Stomach smooth muscle (tissue), 2 donors: ENCODE results near the gene CDC42EP5.

Experiments
- H3K27ac ChIP-seq: one replicate; pipeline ENCODE4 v1.7.0; 2013; ENCODE audit warnings: mild to moderate bottlenecking, low read length, inconsistent platforms
- H3K27me3 ChIP-seq, 2 donors: one replicate each; pipeline ENCODE4 v1.7.0; 2013; ENCODE audit warnings: low read length in 2 of 2; ENCODE audit not compliant: insufficient read depth in 2 of 2, control insufficient read depth in 1 of 2
- H3K36me3 ChIP-seq, 2 donors: one replicate each; pipeline ENCODE4 v1.7.0; 2013; ENCODE audit warnings: low read length in 2 of 2; ENCODE audit not compliant: control insufficient read depth in 2 of 2, insufficient read depth in 2 of 2
- H3K4me1 ChIP-seq: one replicate; pipeline ENCODE4 v1.7.0; 2013; ENCODE audit warnings: low read length; ENCODE audit not compliant: control insufficient read depth, insufficient read depth
- H3K4me3 ChIP-seq, 2 donors: one replicate each; pipeline ENCODE4 v1.7.0; 2013; ENCODE audit warnings: low read length in 2 of 2
- H3K9ac ChIP-seq, 2 donors: one replicate each; pipeline ENCODE4 v1.7.0; 2013; ENCODE audit warnings: low read length in 2 of 2, mild to moderate bottlenecking in 1 of 2
- H3K9me3 ChIP-seq, 2 donors: one replicate each; pipeline ENCODE4 v1.7.0; 2013; ENCODE audit warnings: low read length in 2 of 2; ENCODE audit not compliant: control insufficient read depth in 2 of 2
- donor health status: healthy.
- donor health status: Pancreatic carcinoma.

CDC42EP5 gene

DNA sequence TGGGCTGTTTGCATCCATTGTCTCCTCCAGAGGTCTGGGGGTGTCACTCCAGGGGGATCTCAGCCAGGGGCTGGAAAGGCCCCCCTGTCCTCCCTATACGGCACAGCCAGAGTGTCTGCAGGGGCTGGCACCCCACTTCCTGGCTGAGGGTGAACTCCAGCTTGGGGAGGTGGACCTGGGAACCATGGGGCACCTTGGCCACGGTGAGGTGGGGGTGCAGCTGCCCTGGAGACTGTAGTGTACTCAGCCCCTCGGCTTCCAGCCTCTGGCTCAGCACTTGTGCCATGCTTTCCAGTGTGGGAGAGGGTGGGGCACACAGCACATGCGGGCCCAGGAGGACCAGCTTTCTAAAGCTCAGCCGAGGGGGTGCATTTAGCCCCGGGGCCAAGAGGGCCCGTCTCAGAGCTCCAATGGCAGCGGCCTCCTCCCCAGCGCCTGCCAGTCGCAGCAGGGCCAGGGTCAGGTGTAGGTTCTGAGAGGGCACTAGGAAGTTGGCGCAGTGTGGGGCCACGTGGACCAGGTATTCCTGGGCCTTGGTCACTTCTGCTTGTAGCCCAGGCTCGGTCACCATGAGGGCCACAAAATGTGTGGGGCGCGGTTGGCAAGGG lies 10.9 kb downstream of the CDC42EP5 start:
- H3K9ac ChIP-seq: peak overlapping the region in 1 of 2 donors; percentile 76
- H3K36me3 ChIP-seq: peaks cover 23 to 35% of the 10 kb centered on the region in 2 donors
- no peaks in the 10 kb centered on the region for H3K27me3 ChIP-seq

DNA sequence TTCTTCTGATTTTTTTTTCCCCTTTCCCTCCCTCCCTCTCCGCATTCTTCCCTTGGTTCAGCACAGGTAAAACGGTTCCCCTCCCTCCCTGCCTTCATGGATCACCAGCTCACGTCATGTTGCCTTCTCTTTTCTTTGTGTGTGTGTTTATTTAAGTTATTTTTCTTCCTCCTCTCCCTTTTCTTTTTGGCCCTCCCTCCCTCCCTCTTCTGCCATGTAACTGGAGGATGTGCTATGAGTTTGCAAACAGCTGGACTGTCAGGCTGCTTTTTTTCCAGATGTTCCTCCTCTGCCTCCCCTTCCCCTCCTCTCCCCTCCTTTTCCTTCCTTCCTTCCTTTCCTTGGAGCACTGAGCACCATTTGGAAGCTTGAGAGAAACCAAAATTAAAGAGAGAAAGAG lies 11.5 kb downstream of the CDC42EP5 start:
- Histone ChIP-seq H3K4me3 (no peak overlapping the region), H3K4me1 (peaks cover 44% of the 10 kb centered on the region), H3K27ac (peak overlapping the region; percentile 78)

More for the DNA sequence above, 10.9 kb downstream of the CDC42EP5 start:
- peaks cover 44% of the 10 kb centered on the region for H3K4me1 ChIP-seq
- H3K4me3 ChIP-seq: peak overlapping the region in 1 of 2 donors; percentile 75
- H3K9me3 ChIP-seq: no peaks in the 10 kb centered on the region
- H3K27ac ChIP-seq: peak overlapping the region; percentile 78

DNA sequence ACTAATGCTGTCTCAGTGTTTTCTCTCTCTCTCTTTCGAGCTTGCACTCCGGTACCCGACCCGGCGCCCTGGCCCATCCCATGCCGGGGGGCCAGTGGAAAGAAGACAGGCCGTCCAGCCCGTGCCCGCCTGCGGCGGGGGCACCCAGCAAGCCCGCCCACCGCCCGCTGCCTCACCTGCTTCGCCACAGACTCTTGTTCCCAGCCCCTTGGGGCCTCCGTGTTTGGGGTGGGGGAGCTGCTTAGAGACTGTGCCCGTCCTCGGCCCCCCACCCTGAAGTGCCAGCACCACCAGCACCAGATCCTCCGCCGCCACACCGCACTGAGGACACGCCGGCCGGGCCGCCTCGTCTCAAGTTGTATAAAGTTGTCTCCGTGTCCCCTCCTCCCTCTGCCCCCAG lies 11.9 kb downstream of the CDC42EP5 start:
- Histone ChIP-seq H3K36me3 (peaks cover 23 to 44% of the 10 kb centered on the region in 2 donors), H3K9me3 (no peaks in the 10 kb centered on the region), H3K27ac (no peak overlapping the region), H3K4me3 (no peak overlapping the region), H3K9ac (no peak overlapping the region), H3K4me1 (peaks cover 44% of the 10 kb centered on the region), H3K27me3 (no peaks in the 10 kb centered on the region)

More for the DNA sequence above, 11.5 kb downstream of the CDC42EP5 start:
- no peaks in the 10 kb centered on the region for H3K9me3 ChIP-seq
- H3K27me3 ChIP-seq: no peaks in the 10 kb centered on the region
- no peak overlapping the region for H3K9ac ChIP-seq
- peaks cover 23 to 40% of the 10 kb centered on the region in 2 donors for H3K36me3 ChIP-seq

DNA sequence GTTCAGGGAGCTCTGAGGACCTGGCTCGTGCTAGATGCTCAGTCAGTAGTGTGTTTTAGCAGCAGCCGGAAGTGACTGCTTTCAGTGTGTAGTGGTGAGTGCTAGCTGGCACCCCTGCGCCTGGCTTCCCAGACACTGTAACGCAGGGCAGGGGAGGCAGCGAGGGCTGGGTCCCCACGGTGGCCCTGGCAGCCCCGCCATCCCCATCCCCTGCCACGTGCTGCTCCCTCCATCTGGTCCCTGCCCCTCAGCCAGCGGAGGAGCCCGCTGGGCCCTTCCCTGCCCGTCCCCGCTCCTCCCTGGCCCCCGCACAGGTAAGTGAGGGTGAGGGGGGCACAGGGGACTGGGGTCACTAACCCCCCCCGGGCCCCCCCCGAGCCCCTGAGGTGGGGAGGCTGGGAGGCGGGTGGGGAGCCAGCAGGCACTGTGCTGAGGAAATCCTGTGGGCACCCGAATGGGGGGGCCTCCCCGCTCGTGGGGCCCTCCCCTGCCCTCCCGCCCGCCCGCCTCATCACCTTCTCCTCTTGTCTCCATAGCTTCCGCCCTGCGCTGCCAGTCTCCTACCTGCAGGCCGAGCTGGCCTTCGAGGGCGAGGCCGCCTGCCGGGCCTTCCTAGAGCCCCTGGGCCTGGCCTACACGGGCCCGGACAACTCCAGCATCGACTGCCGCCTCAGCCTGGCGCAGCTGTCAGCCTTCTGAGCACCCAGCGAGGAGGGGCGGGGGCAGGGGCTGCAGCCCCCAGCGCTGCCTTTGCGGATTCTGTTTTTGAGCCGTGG lies 12.7 kb downstream of the CDC42EP5 start:
- H3K27ac ChIP-seq: no peak overlapping the region
- no peaks in the 10 kb centered on the region for H3K9me3 ChIP-seq
- H3K9ac ChIP-seq: no peak overlapping the region
- H3K36me3 ChIP-seq: peaks cover 26 to 48% of the 10 kb centered on the region in 2 donors
- peaks cover 44% of the 10 kb centered on the region for H3K4me1 ChIP-seq
- H3K27me3 ChIP-seq: no peaks in the 10 kb centered on the region
- no peak overlapping the region for H3K4me3 ChIP-seq

DNA sequence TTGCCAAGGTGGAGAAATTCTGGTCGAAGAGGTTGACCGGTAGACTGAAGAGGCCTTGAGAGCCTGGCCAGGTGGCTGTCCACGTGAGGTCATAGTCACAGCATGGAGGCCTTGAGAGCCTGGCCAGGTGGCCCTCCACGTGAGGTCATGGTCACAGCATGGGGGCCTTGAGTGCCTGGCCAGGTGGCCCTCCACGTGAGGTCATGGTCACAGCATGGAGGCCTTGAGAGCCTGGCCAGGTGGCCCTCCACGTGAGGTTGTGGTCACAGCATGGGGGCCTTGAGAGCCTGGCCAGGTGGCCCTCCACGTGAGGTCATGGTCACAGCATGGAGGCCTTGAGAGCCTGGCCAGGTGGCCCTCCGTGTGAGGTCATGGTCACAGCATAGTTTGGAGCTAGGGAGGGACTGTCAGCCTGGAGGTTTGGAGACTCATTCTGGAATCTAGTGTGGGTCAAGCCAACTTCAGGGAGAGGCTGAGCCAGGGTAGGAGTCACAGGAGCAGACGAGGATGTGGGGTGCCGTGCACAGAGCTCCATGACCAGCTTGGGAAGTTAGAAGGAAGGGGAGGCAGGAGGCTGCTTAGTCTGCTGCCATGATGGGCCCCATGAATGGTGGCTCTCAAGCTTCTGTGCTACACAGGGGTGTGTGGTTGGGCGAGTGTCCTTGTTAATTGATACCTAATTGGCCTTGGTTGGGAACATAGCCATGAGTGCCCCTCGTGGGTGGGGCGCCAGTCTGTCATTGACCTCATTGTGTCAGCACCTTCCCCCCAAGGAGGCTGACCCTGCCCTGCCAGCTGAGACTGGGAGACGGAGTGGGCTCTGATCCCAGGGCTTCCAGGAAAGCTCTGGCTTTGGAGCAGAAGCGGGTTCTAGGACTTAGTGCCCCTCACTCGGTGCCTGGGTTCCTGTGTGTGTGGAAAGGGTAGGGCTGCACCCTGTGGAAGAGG lies 13.5 kb downstream of the CDC42EP5 start:
- H3K4me1 ChIP-seq: peaks cover 39% of the 10 kb centered on the region
- no peak overlapping the region for H3K4me3 ChIP-seq
- H3K27ac ChIP-seq: no peak overlapping the region
- H3K9me3 ChIP-seq: no peaks in the 10 kb centered on the region
- H3K36me3 ChIP-seq: peaks cover 34 to 56% of the 10 kb centered on the region in 2 donors
- no peak overlapping the region for H3K9ac ChIP-seq
- no peaks in the 10 kb centered on the region for H3K27me3 ChIP-seq

DNA sequence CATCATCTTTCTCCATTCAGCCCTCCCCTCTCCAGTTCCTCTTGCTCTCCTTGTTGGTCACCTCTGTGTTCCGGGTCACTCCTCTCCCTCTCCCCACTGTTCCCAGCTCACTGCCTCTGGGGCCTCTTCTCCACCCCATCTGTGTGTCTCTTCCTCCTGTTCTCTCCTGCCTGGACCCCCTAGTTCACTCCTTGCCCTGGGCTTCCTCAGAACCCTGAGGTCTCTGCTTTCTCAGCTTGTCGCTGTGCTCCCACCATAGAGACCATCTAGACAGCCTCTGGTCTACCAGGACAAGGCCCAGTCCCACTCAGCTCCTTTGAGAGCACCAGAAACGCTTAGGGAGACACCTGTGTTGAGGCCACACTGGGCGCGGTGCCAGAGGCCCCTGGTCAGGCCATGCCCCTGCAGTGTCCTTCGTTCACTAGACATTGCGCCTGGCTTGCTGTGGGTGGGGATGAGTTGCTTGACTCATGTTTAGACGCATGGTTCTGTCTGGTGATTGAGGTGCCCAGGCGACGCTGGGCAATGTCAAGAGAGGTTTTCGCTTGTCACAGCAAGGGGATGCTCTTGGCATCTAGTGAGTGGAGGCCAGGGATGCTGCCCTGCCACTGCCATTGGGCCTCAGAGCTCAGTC lies 14.3 kb downstream of the CDC42EP5 start:
- H3K36me3 ChIP-seq: peaks cover 42 to 64% of the 10 kb centered on the region in 2 donors
- no peaks in the 10 kb centered on the region for H3K27me3 ChIP-seq
- peaks cover 31% of the 10 kb centered on the region for H3K4me1 ChIP-seq
- no peak overlapping the region for H3K27ac ChIP-seq
- H3K4me3 ChIP-seq: no peak overlapping the region
- no peaks in the 10 kb centered on the region for H3K9me3 ChIP-seq
- no peak overlapping the region for H3K9ac ChIP-seq

DNA sequence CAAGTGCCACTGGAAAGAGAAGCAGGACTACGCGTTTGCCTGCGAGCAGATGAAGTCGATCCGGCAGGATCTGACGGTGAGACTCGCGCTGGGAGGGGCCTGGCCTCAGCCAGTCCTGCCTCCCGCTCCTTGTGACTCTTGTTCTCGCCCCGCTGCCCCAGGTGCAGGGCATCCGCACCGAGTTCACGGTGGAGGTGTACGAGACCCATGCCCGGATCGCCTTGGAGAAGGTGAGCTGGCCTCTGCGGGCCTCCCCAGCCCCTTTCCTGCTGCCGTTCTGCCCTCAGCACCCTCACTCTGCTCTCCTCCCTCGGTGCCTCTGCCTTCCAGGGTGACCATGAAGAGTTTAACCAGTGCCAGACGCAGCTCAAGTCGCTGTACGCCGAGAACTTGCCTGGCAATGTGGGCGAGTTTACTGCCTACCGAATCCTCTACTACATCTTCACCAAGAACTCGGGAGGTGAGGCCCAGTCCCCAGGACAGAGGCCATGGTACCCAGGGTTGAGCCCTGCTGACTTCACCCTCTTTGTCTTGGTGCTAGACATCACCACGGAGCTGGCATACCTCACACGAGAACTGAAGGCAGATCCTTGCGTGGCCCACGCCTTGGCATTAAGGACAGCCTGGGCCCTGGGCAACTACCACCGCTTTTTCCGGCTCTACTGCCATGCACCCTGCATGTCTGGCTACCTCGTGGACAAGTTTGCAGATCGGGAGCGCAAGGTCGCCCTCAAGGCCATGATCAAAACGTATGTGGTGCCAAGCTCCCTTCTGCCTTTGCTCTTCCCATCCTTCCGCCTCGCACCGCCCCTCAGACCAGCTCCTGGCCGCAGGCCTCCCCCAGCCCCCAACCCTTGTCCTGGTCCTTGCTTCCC lies 15.1 kb downstream of the CDC42EP5 start:
- Histone ChIP-seq H3K4me3 (no peak overlapping the region), H3K27me3 (no peaks in the 10 kb centered on the region), H3K9me3 (no peaks in the 10 kb centered on the region), H3K36me3 (peaks cover 50 to 72% of the 10 kb centered on the region in 2 donors), H3K9ac (no peak overlapping the region), H3K4me1 (peaks cover 31% of the 10 kb centered on the region), H3K27ac (no peak overlapping the region)

DNA sequence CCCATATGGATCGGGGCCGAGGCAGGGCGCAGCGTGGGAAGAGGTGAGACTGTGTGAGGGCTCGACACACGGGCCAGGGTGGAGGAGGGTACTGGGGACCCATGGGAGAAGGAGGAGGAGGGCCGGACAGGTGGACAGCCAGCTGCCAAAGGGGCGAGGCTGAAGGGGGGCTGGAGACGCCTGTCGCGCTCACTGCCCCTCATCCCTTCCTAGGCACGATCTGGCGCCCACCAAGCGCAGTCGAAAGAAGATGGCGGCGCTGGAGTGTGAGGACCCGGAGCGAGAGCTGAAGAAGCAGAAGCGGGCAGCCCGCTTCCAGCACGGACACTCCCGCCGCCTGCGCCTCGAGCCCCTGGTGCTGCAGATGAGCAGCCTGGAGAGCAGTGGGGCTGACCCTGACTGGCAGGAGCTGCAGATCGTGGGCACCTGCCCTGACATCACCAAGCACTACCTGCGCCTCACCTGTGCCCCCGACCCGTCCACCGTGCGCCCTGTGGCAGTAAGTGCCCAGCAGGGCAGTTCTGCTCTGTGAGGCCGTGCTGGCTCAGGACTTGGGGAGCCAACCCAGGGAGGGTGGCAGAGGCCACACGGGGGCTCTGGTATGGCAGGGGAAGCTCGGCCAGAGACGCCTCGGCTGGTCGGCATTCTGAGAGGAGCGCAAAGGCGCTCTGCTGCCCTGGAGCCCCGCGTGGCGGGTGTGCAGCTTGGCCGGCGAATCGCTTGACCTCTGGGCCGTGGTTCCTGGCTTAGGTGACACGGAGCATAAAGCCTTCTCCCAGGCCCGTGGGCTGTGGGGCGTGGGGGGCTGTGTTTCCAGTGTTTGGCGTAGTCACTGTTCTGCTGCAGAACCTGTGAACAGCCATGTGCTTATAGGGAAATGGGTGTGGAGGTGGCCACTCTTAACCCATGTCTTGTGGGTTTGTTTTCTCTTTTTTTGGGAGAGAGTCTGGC lies 16.4 kb downstream of the CDC42EP5 start:
- Histone ChIP-seq H3K4me1 (peaks cover 25% of the 10 kb centered on the region), H3K4me3 (no peak overlapping the region), H3K27me3 (no peaks in the 10 kb centered on the region), H3K36me3 (peaks cover 63 to 82% of the 10 kb centered on the region in 2 donors), H3K9ac (no peak overlapping the region), H3K9me3 (no peaks in the 10 kb centered on the region), H3K27ac (no peak overlapping the region)
